Fibroblast of the conjunctiva (primary cell): ENCODE data around the gene UBTD2.

Source experiments
- DNase-seq: peaks from one replicate; pipeline ENCODE4 v3.0.0-alpha.2; 2010; ENCODE audit warnings: low read depth

Gene UBTD2

DNA sequence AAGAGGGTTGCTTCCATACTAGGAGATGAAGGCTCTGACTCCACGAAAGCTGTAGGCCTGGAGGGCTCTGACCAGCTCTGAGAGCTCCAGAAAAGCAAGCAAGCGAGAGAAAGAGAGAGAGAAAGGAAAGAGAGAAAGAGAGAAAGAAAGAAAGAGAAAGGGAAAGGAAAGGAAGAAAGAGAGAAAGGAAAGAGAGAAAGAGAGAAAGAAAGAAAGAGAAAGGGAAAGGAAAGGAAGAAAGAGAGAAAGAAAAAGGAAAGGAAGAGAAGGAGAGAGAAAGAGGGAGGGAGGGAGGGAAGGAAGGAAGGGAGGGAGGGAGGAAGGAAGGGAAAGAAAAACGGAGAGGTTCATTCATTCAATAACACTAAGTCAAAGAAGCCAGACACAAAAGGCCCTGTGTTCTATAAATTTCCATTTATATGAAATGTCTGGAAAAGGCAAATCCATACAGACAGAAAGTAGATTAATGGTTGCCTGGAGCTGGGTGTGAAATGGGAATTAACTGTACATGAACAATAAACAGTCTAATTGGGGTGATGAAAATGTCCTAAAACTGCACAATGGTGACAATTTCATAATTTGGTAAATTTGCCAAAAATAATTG is 93.8 kb downstream of the UBTD2 start:
- no peak for DNase-seq

DNA sequence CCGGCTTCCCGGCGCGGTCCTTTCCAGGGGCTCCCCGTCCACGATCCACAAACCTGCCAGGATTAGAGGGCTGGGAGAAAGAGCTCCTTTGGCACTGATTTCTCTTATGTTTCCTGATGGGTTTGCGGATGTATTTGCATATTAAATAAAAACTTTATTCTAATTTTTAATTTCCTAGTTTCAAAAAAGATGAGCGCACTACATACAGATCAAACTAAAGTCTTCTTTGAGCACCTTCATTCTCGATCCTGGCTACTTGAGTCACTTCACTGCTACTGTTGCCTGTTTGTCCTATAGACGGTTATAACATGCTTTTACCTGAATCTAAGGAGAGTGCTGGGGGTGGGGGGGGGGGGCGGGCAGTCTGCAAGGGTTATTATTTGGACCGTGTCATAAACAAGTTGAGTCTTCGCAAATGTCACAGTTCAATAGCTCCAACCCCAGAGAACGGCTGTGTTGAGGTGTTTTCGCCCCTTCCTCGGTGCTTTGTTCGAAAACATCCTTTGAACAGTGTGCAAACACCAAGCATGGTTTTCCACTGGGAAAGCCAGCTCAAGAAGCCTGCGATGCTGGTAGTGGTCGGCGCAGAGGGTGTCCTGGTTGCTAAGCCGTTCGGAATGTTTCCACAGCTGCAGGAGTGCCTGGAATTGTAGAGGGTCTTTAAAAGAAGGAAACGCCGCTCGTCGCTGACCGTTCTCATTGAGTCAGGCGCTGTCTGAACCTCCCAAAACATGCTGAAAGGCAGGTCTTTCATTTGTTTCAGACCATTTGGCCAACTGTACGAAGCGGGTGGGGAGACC is 94.5 kb downstream of the UBTD2 start:
- DNase-seq, result no peak

DNA sequence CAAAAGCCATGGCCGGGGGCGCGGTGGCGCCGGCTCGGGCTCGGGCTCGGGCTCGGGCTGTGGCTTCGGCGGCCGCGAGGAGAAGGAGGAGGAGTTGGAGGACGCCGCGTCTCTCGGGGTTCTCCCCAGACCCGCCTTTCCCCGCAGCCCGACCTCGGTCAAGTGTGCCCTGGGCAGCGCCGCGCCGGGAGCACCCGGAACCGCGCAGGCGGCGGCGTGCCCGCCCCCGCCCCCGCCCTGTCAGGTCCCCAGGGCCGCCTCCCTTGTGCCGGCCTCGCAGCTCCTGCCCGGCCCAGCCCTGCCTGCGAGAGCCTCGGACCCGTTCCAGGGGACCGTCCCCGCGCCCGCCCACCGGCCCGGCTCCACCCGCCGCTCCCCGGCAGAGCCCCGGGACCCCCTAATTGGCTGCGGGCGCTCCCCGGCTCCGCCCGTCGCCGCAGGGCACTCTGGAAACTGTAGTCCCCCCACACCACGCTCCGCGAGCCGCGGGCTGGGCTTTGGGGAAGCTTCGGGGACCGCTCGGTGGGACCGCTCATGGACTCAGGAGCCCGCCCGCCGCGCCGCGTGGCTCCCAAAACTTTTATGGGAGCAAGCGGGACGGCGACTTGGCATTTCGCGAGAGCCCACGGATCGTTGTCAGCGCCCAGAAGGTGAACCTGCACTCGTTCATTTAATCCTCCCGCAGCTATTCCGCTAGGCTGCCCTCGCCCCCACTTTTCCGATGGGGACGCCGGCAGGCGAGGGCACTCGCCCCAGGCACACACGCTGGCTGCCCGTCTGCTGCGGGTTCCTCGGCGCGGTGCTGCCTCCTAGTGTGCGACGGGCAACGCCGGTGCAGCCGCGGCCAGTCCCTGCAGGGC is 95.3 kb downstream of the UBTD2 start, which contains the start of gene STK10:
TSS of gene STK10 (minus strand) at position 192 of the 860 bp plus-strand sequence. CDS start at position 10, 182 bp downstream.
- DNase-seq, result peak; percentile 86

DNA sequence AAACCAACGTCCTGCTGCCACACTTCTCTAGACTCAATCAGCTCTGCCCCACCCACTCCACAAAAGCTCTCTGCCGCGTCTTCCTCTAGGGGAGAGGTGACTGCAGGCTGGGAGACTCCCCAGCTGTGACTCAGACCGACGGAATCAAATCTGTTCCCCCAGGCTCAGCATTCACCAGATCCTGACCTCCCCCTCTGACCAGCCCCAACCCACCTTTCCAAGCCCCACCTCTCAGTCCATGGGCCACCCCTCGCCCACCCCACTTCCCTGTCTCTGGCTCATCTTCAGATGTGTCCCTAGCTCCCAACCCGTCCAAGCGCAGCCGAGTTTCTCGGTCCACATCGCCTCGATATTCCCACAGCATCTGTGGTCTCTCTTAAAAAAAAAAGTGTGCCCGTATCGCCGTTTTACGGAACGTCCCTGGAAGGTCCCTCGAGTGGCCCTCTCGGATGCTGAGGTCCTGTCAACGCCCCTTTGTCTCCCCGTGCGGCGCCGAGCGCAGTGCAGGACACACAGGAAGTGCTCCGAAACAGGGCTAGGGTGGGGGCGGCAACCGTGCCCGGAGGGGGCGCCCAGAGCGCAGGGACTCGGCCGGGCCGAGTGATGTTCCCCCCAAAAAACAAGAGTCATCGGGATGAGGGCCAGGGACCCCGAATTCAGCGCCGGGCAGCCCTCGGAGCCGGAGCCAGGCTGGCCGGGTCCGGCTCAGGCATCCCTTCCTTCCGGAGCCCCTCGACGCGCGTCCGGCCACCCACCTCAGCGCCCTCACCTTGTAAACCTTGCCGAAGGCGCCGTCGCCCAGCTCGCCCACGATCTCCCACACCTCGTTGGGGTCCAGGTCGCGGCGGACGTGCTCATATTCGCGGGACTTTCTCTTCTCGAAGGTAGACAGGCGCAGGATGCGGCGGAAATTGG is 96.2 kb downstream of the UBTD2 start:
- DNase-seq, result peak; percentile 64

DNA sequence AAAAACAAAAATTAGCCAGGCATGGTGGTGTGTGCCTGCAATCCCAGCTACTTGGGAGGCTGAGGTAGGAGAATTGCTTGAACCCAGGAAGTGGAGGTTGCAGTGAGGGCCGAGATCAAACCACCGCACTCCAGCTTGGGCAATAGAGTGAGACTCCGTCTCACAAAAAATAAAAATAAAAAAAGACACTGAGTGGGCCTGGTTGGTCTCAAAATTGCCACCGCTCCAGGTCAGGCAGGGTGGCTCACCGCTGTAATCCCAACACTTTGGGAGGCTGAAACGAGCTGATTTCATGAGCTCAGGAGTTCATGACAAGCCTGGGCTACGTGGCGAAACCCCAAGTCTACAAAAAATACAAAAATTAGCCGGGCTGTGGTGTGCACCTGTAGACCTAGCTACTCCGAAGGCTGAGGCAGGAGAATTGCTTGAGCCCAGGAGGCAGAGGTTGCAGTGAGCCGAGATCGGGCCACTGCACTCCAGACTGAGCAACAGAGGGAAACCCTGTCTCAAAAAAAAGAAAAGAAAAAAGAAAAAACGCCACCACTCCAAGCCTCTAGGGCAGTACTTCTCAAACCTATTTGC is 97.4 kb downstream of the UBTD2 start:
- no peak for DNase-seq

DNA sequence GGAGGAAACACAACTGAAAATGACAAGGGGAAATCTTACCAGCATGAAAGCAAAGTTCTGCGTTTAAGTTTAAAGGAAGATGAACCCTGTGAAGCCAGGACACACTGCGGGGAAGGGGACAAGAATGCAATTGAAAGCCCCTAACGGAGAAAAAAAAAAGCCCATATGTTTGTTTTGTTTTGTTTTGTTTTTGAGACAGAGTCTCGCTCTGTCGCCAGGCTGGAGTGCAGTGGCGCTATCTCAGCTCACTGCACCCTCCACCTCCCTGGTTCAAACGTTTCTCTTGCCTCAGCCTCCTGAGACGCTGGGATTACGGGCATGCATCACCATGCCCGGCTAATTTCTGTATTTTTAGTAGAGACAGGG is 98.5 kb downstream of the UBTD2 start:
- DNase-seq, result no peak

DNA sequence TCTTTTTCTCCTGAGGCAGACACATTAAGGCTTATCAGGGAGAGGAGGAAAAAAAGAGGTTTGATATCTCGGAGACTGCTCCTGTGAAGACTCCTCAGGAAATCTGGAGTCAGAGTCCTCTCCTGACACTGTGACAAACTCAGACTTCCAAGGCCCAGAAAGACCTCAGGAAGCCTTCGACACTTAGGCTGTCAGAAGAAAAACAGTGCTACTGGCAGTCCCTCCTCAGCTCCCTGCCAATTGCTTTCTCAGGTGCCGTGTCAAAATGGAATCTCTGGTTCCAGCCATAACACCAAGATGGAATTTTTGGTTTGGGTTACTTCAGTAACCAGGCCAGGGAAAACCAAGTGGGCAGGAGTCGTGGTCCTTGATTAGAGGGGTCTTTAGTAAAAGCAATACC is 99.7 kb downstream of the UBTD2 start:
- no peak for DNase-seq

DNA sequence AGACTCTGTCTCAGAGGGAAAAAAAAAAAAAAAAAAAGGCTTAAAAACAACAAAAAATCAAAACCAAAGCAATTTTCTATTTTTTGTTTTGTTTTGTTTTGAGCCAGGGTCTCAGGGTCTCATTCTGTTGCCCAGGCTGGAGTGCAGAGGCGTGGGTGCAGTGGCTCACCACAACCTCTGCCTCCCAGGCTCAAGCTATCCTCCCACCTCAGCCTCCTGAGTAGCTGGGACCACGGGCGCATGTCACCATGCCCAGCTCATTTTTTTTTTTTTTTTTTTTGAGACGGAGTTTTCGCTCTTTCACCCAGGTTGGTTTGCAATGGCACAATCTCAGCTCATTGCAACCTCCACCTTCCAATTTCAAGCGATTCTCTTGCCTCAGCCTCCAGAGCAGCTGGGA is 101.3 kb downstream of the UBTD2 start:
- no peak for DNase-seq

DNA sequence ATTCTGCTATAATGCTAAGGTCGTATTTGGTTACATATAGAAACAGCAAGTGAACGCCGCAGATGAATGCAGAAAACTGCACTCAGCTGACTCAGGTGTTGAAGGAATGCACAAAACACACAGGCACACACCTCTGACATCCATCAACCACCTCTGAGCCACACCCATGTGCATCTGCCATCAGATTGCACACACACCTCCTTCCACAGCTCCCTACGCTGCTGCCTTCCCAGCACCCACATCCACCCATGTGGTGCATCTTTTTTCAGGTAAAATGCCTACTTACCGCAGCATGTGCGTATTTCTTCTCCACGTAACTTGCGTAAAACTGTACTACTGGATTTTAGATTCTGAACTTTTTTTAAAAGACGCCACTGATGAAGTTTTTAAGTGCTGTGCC is 102.6 kb downstream of the UBTD2 start:
- no peak for DNase-seq

DNA sequence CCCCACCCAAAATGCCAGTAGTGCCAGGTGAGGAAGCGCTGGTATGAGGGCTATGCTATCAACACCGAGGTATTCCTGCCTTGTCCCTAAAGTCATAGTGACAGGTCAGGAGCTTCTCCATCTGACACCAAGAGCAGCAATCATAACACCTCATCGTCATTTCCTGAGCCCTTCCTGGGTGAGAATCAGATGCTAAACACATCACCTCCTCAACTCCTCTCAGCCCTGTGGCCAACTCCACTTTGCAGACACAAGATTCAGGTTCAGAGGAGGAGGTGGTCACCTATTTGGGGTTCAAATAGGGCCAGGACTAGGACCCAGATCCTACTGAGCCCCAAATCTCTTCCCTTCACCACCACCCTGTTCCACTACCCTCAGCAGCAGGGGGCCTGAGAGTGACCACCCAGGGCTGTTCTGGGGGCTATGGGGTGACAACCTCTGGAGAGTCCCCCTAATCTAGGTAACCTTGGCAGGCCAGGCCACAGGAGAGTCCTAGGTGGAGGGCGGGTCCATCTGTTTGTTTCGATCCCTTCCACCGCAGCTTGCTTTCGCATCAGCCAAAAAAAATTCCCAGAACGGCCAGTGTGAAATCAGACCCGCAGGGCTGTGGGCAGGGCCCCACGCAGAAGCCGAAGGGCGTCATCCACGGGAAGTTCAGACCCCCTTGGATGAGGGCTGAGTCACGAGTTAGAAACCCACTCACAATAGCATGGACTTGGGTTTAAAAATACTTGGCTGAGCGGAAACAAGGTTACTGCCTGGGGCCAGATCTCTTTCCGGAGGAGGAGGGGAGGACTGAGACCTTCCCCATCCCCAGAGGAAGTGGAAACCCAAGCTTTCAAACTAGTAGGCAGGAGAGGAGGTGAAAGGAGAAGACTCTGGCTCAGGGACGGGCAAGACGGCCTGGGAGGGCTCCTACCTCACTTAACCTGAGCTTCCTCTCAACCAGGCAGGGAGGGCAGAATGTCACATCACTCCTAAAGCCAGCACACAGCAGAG is 104.3 kb downstream of the UBTD2 start:
- DNase-seq, result no peak

DNA sequence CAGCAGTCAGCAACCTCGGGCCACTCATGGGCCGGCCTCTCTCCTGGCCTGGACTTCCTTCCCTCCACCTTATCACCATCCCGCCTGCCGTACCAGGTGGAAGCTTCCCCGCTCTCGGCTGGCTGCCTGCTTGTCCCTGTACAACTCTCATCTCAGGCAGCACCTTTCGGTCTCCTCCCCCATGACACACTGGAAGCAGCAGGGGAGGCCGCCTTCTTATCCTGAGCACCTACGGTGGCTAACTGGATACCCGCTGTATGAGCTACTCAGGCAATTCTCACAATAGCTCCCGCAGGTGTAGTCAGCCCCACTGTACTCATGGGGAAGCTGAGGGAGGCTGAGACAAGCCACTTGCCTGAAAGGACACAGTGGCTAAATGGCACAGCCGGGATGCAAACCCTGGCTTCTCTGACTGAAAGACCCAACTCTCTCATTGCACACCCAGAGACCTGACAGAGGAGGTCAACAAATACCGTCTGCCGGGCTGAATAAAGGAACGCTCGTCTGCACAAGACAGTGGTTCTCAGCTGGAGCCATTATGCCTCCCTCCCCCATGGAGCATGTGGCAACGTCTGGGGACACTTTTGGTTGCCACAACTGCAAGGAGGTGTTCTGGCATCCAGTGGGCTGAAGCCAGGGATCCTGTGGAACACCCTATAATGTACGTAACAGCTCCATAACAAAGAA is 105.1 kb downstream of the UBTD2 start:
- DNase-seq, result no peak

DNA sequence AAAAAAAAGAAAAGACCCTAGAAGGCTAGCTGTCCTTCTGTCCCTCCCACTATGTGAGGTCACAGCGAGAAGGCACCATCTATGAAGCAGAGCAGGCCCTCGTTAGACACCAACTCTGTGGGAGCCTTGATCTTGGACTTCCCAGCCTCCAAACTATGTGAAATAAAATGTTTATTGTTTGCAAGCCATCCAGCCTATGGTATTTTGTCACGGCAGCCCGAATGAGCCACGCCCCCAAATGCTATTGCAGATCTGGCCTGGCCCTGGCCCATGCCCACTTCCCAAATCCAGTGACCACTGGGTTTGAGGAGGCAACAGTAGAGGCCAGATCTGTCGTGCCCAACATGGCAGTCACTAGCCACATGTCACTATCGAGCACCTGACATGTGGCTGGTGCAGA is 106.4 kb downstream of the UBTD2 start:
- DNase-seq, result no peak

DNA sequence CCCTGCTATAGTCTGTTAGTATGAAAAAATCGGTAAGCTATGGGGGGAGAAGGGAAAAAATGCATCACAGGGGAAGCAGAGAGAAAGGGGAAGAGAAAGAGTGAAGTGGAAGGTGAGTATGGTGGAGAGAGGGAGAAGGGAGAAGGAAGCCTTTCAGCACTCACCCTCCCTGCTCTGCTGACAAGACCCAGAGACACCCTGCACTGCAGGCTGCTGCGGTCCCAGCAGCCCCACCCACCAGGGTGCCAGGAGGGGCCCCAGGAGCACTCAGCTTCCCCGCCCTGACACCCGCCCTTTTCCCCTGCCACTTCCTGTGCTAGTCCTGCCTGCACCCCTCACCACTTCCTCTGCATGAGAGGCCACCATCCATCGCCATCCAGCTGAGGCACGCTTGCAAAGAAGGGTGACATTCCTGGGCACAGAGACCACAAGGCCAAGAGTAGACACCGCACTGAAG is 108.3 kb downstream of the UBTD2 start:
- no peak for DNase-seq

DNA sequence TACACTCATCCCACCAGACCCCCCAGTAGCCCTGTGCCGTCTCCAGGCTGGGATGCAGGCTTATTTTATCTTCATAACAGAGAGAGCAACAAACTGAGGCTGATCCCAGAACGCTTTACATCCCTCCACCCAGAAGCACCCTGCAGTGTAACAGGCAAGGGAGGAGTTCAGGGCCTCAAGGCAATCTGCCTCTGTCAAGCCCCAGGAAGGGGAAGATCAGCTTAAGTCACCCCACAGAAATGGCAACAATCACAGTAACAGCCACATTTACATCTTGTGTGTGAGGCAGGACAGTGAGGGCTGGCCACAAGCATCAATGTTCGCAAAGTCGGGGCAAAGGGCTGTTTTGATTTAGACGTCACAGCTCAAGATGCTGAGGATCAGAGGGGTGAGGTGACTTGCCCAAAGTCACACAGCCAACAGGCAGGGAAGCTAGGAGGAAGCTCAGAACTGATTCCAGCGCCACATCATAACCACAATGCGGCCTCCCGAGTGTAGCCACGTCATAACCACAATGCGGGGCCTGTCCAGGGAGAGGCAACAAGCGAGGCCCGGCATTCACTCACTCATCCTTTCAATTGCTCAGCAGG is 109.9 kb downstream of the UBTD2 start:
- DNase-seq, result no peak

DNA sequence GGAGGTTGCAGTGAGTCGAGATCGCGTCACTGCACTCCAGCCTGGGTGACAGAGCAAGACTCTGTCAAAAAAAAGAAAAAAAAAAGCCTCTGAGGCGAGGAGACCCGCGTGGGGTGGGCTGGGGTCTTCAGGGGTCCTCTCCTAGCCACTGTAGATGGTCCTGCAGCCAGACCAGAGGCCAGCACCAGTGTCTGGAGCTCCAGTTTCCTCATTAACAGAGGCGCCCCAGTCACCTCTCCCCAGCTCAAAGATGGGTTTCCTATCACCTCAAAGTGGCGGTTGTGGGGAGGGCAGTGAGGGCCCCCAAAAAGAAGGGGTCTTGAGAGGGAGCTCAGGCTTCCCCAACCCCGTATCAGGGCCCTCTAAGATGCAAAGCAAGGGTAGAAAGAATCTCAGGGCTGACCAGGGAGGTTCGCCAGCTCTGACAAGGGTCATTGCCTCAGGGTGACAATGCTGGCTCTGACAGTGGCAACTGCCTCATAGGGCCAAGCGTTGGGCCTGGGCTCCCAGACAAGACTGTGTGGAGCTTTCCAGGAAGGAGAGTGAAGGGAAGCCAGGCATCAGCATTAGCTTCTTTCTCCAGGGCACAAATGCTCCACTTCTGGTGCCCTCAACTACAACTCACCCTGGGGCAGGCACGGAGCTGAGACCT is 110.5 kb downstream of the UBTD2 start:
- no peak for DNase-seq

DNA sequence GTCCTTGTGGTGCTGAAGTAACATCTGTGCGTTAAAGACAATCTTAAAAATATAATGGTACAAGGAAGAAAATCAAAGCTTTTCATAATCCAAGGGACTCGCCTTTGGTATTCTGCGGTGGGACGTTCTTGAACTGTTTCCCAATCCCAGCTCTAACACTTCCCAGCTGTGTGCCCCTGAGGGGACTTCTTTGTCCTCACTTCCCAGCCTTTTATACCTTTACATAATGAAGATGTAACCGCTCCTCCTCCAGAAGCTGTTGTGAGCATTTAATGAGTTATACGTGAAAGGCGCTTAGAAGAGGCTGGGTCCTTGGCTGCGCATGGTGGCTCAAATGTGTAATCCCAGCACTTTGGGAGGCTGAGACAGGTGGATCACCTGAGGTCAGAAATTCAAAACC is 112.4 kb downstream of the UBTD2 start:
- DNase-seq, result no peak

DNA sequence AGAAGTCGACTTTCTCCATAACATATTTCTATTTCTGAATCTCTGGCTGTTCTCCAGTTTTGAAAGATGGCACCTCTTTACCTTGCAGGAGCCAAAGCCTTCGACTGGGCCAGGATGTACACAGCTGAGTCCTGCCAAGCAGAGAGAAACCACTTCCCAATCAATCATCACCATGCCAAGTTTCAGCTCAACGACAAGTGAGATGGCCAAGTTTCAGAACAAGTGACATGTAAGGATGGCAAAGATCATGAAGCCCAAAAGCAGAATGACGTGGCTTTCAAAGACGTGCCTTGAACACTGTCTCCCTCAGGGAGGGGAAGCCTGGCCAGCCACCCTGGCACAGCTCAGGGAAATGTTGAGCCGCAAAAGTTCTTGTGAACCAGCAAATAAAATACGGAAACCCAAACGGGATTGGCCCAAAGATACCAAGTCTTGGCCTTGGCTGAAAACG is 113.3 kb downstream of the UBTD2 start:
- no peak for DNase-seq

DNA sequence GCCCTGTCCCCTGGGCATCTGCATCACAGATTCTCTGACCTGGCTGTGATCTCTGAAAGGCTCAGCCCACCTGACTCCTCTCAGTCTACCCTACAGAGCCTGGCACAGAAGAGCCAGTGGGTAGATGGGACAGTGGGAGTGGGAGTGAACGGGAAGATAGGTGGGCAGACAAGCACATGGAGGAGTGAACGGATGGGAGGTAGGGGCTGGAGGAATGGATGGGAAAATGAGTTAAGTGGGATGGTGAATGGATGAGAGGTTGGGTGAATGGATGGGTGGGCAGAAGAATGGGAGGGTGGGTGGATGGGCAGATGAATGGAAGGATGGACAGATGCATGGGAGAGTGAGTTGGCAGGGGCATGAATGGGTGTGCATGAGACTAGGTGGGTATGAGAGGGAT is 114.3 kb downstream of the UBTD2 start:
- DNase-seq, result no peak
